ENCODE results near the gene ZNF790.

Gene ZNF790

DNA sequence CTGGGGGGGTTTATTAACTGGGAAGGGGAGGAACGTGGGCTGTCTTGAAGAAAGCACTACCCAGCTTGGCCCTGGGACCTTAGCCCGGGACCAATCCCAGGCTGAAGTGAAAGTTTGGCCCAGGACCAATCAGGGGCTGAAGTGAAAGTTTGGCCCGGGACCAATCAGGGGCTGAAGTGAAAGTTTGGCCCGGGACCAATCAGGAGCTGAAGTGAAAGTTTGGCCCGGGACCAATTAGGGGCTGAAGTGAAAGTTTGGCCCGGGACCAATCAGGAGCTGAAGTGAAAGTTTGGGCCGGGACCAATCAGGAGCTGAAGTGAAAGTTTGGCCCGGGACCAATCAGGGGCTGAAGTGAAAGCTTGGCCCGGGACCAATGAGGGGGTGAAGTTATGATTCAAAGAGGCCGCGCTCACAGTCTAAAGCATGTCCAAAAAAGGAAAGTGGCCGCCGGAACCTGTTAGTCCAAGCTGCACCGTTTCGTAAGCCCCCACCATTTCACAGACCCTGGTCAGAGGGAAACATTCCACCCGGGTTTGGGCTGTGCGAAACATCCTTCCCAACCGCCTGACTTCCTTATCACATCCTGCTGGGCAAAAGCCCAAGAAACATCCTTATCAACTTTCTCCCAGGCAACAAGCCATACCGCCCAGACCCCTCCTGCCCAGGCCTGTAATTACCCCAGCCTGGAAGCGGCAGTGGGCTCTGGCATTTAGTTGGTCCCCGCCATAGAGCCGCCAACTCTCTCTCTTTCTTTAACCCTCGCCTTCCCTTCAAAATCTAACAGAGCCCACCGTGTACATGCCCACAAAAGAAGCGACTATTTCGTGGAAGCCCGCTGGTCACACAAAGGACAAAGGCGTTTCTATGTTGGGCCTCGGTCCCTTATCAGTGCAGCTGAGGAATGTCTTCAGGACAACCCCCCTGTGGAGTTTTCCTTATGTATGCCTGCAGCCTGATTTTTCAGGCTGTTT is 66.6 kb downstream of the ZNF790 start:
- peak; percentile 60 for DNase-seq

Data from retina (tissue), 1 donor.